TTC549 (cell line): Measurements from ENCODE around the gene CD93.

Experiments used
- FAIRE-seq: peaks from 2 replicates; lab custom pipeline; 2012; peaks lifted over from hg19 to GRCh38; lab: Jason Lieb, UNC

The CD93 gene

GRCh38 chr20:23097636-23098580 is 11.8 kb upstream of the CD93 start:
- FAIRE-seq = no peak

- no peak for FAIRE-seq
These were observed 10.9 kb upstream of the CD93 start for GRCh38 chr20:23096986-23097520.

GRCh38 chr20:23096097-23096496 is 10.0 kb upstream of the CD93 start:
- no peak for FAIRE-seq

- FAIRE-seq = no peak
These were observed 9.4 kb upstream of the CD93 start for GRCh38 chr20:23095499-23095898.

GRCh38 chr20:23094927-23095326 is 8.8 kb upstream of the CD93 start:
- FAIRE-seq = no peak

- FAIRE-seq = no peak
These were observed 8.2 kb upstream of the CD93 start for GRCh38 chr20:23094213-23094896.

GRCh38 chr20:23093613-23094012 is 7.5 kb upstream of the CD93 start:
- FAIRE-seq = no peak

GRCh38 chr20:23092861-23093495 is 6.9 kb upstream of the CD93 start:
- FAIRE-seq = no peak

- FAIRE-seq = no peak
These were observed 6.2 kb upstream of the CD93 start for GRCh38 chr20:23092384-23092756.

GRCh38 chr20:23091721-23092383 is 5.7 kb upstream of the CD93 start:
- no peak for FAIRE-seq

- FAIRE-seq = no peak
These were observed 4.8 kb upstream of the CD93 start for GRCh38 chr20:23090878-23091277.

- no peak for FAIRE-seq
These were observed 4.0 kb upstream of the CD93 start for GRCh38 chr20:23090147-23090546.

- FAIRE-seq = no peak
These were observed 2.7 kb upstream of the CD93 start for GRCh38 chr20:23088866-23089265.

GRCh38 chr20:23087587-23088251 is 1.6 kb upstream of the CD93 start:
- no peak for FAIRE-seq

- no peak for FAIRE-seq
These were observed 847 bp upstream of the CD93 start for GRCh38 chr20:23086931-23087411.

GRCh38 chr20:23085436-23086055 is 578 bp downstream of the CD93 start:
- FAIRE-seq = no peak

GRCh38 chr20:23084845-23085365 is 1.2 kb downstream of the CD93 start:
- no peak for FAIRE-seq

- FAIRE-seq = no peak
These were observed 1.8 kb downstream of the CD93 start for GRCh38 chr20:23084282-23084844.

GRCh38 chr20:23083553-23084220 is 2.4 kb downstream of the CD93 start:
- no peak for FAIRE-seq
